ENCODE measurements around the gene DHX30. TPM values are rescaled to one million over a fixed set of nuclear protein-coding genes. Genes with fewer than 3 reads are reported as not detected.

Gene DHX30
- total and polyA plus RNA-seq, 9 of the 15 experiments (the other 6 are each of a cell fraction or from before 2014, with no cell fraction given): 12.3 to 158 (median 79.0) TPM

GRCh38 chr3:47872916-47873315, 70.0 kb downstream of the DHX30 start:
- Histone ChIP-seq H3K4me3 (no peak overlapping the region), H3K27me3 (ENCODE audit: control insufficient read depth in 2 of 2, insufficient read depth in 2 of 2, low read length in 2 of 2) (no peaks in the 10 kb centered on the region), H3K4me1 (replicated peaks in 1 of 2; ENCODE audit: control insufficient read depth in 2 of 2, insufficient read depth in 2 of 2, low read length in 2 of 2) (peaks cover 13 to 21% of the 10 kb centered on the region in 2 experiments; a peak in 4 of 5 replicates), H3K4me2 (ENCODE audit: insufficient read depth, low read length) (no peak overlapping the region), H3K9me1 (ENCODE audit: control insufficient read depth, insufficient read depth, low read length) (peaks cover 8% of the 10 kb centered on the region), H4K20me1 (replicated peaks; ENCODE audit: control insufficient read depth, insufficient read depth, low read length) (no peaks in the 10 kb centered on the region; the same call in 1 of the 2 replicates), H3K9ac (ENCODE audit: insufficient read depth in 1 of 2, low read depth in 2 of 2, low read length in 2 of 2) (no peak overlapping the region), H3K27ac (ENCODE audit: extremely low read depth, low read depth, low read length) (no peak overlapping the region), H3K36me3 (ENCODE audit: control insufficient read depth, insufficient read depth, low read length) (peaks cover 61% of the 10 kb centered on the region), H3K9me3 (replicated peaks; ENCODE audit: control insufficient read depth, insufficient read depth, low read depth, low read length) (no peaks in the 10 kb centered on the region), H3K79me2 (ENCODE audit: control insufficient read depth, insufficient read depth, low read length) (no peaks in the 10 kb centered on the region), H2AFZ (ENCODE audit: low read depth, low read length) (no peak overlapping the region)
- ChIA-PET CTCF (ENCODE audit: low intra/inter-chr PET ratio) (no interaction called here), POLR2A (interaction anchor here (0.6 to 2.7 kb wide), 7 partner anchors 9 to 274 kb away, joined by 3 to 10 read pairs (median 3); no protein-coding TSS in a partner anchor)
- no peak for TF ChIP-seq ATF2 (CRISPR knock-in tag; IDR thresholded peaks at IDR 0.05)
- no peak for TF ChIP-seq PPARD (CRISPR knock-in tag; IDR thresholded peaks at IDR 0.05)
- TF ChIP-seq NR1H2 (CRISPR knock-in tag; IDR thresholded peaks at IDR 0.05): no peak
- TF ChIP-seq SIX5 (IDR thresholded peaks at IDR 0.05; ENCODE audit: borderline replicate concordance in 1 of 2, insufficient read depth in 1 of 2, low read depth in 1 of 2, low read length in 2 of 2): no peak
- TF ChIP-seq HNRNPLL (IDR thresholded peaks at IDR 0.05; ENCODE audit: low read depth, low read length, poor library complexity, severe bottlenecking): no peak
- TF ChIP-seq KHSRP (IDR thresholded peaks at IDR 0.05): no peak
- TF ChIP-seq CBX5 (IDR thresholded peaks at IDR 0.05; ENCODE audit: borderline replicate concordance, low read depth): no peak
- TF ChIP-seq SUPT5H (IDR thresholded peaks at IDR 0.05): no peak
- TF ChIP-seq ZNF217 (CRISPR knock-in tag; IDR thresholded peaks at IDR 0.05): no peak
- no peak for TF ChIP-seq BHLHE40 (IDR thresholded peaks at IDR 0.05; ENCODE audit: low read length)
- TF ChIP-seq ZNF395 (CRISPR knock-in tag; IDR thresholded peaks at IDR 0.05): no peak
- TF ChIP-seq CREM (IDR thresholded peaks at IDR 0.05; ENCODE audit: low read depth): no peak
- no peak for TF ChIP-seq MCM7 (IDR thresholded peaks at IDR 0.05)
- TF ChIP-seq JUND (IDR thresholded peaks at IDR 0.05; ENCODE audit: borderline replicate concordance, low read depth, low read length): no peak
- TF ChIP-seq JUND (tag; IDR thresholded peaks at IDR 0.05; ENCODE audit: borderline replicate concordance, low read depth, low read length): no peak
- TF ChIP-seq ZNF121 (CRISPR knock-in tag; conservative IDR thresholded peaks at IDR 0.05): no peak
- TF ChIP-seq U2AF2 (optimal IDR thresholded peaks at IDR 0.05; ENCODE audit: low read depth, low read length): no peak
- TF ChIP-seq RFX7 (CRISPR knock-in tag; IDR thresholded peaks at IDR 0.05): no peak
- DNase-seq (ENCODE audit: extremely low read depth in 1 of 4, low spot score in 3 of 4): no peak
- ATAC-seq: no peak
- in situ Hi-C loops (cut with MboI) (no loop called here), intact Hi-C loops (cut with micrococcal nuclease) (no loop called here)
- WGBS (ENCODE audit: insufficient coverage, low coverage, missing lambda C conversion rate): 66% methylated on average over 4 of the region's 4 CpGs
- FAIRE-seq: no peak
- BruUV-seq (replicated peaks): no TSS peak
